HepG2 (cell line): ENCODE measurements around the gene SLC22A23. TPM values are rescaled to one million over a fixed set of nuclear protein-coding genes. Genes with fewer than 3 reads are reported as not detected.

Experiments
- DMAP1 ChIP-seq: IDR thresholded peaks from 2 replicates; pipeline ENCODE4 v1.6.1; 2016
- JDP2 ChIP-seq: sonication (generic); formaldehyde crosslinking; IDR thresholded peaks from 2 replicates; pipeline ENCODE4 v1.8.1; 2022; ENCODE audit warnings: missing genetic modification reagents, borderline replicate concordance
- MAZ ChIP-seq, 2 experiments: sonication (generic) in 1 of 2; formaldehyde crosslinking in 1 of 2; IDR thresholded peaks; 2 replicates each; pipeline versions ENCODE4 v1.5.0 to v1.6.1; 2012 to 2020; ENCODE audit warnings: low read depth in 2 of 2, mild to moderate bottlenecking in 2 of 2, borderline replicate concordance in 1 of 2, improper control_type of control experiment in 1 of 2, low read length in 1 of 2, missing genetic modification reagents in 1 of 2, moderate library complexity in 1 of 2
- MEIS2 ChIP-seq: sonication (generic); formaldehyde crosslinking; IDR thresholded peaks from 2 replicates; pipeline ENCODE4 v1.9.0; 2021; ENCODE audit warnings: mild to moderate bottlenecking, missing genetic modification reagents
- NBN ChIP-seq: fragments of 450-650 bp; conservative IDR thresholded peaks from 2 replicates; pipeline ENCODE4 v1.6.1; 2017
- NR2F2 ChIP-seq: IDR thresholded peaks from 2 replicates; pipeline ENCODE4 v1.6.1; 2012; ENCODE audit warnings: low read depth, inconsistent platforms, borderline replicate concordance
- PITX1 ChIP-seq: sonication (generic); formaldehyde crosslinking; IDR thresholded peaks from 2 replicates; pipeline ENCODE4 v1.5.1; 2020; ENCODE audit warnings: mild to moderate bottlenecking, missing genetic modification reagents
- POLR2G ChIP-seq: fragments of 200-400 bp; formaldehyde crosslinking; IDR thresholded peaks from 2 replicates; pipeline ENCODE4 v1.6.1; 2018; ENCODE audit warnings: mild to moderate bottlenecking, low read depth, low read length, moderate library complexity
- SALL1 ChIP-seq: sonication (generic); formaldehyde crosslinking; IDR thresholded peaks from 2 replicates; pipeline ENCODE4 v1.8.0; 2022; ENCODE audit warnings: mild to moderate bottlenecking, missing genetic modification reagents
- SOX5 ChIP-seq: IDR thresholded peaks from 2 replicates; pipeline ENCODE4 v1.6.1; 2016; ENCODE audit warnings: borderline replicate concordance
- TEF ChIP-seq: sonication (generic); formaldehyde crosslinking; IDR thresholded peaks from 2 replicates; pipeline ENCODE4 v1.5.0; 2020; ENCODE audit warnings: missing genetic modification reagents
- ZFP1 ChIP-seq: IDR thresholded peaks from 2 replicates; pipeline ENCODE4 v1.6.1; 2016
- ZFP91 ChIP-seq: sonication (generic); formaldehyde crosslinking; IDR thresholded peaks from 2 replicates; pipeline ENCODE4 v1.9.0; 2022; ENCODE audit warnings: missing genetic modification reagents, mild to moderate bottlenecking, borderline replicate concordance
- ZNF136 ChIP-seq: sonication (generic); formaldehyde crosslinking; IDR thresholded peaks from 2 replicates; pipeline ENCODE4 v1.8.1; 2022; ENCODE audit warnings: low read depth, mild to moderate bottlenecking, moderate library complexity, missing genetic modification reagents
- ZNF18 ChIP-seq: sonication (generic); formaldehyde crosslinking; IDR thresholded peaks from 2 replicates; pipeline ENCODE4 v1.8.0; 2022; ENCODE audit warnings: mild to moderate bottlenecking, missing genetic modification reagents; ENCODE audit not compliant: insufficient replicate concordance
- ZNF260 ChIP-seq: sonication (generic); formaldehyde crosslinking; IDR thresholded peaks from 2 replicates; pipeline ENCODE4 v1.4.0; 2020; ENCODE audit warnings: missing genetic modification reagents, low read depth, mild to moderate bottlenecking, borderline replicate concordance
- ZNF276 ChIP-seq: sonication (generic); formaldehyde crosslinking; IDR thresholded peaks from 2 replicates; pipeline ENCODE4 v1.4.0; 2020; ENCODE audit warnings: mild to moderate bottlenecking, low read depth, missing genetic modification reagents
- ZNF292 ChIP-seq: sonication (generic); formaldehyde crosslinking; IDR thresholded peaks from 2 replicates; pipeline ENCODE4 v1.8.1; 2022; ENCODE audit warnings: mild to moderate bottlenecking, low read depth, missing genetic modification reagents, borderline replicate concordance
- ZNF552 ChIP-seq: sonication (generic); formaldehyde crosslinking; IDR thresholded peaks from 2 replicates; pipeline ENCODE4 v1.9.0; 2022; ENCODE audit warnings: missing genetic modification reagents, mild to moderate bottlenecking, borderline replicate concordance
- ZNF616 ChIP-seq: sonication (generic); formaldehyde crosslinking; IDR thresholded peaks from 2 replicates; pipeline ENCODE4 v1.5.0; 2020; ENCODE audit warnings: low read depth, mild to moderate bottlenecking, missing genetic modification reagents
- ZNF672 ChIP-seq: sonication (generic); formaldehyde crosslinking; IDR thresholded peaks from 2 replicates; pipeline ENCODE4 v1.8.1; 2022; ENCODE audit warnings: missing genetic modification reagents
- ZNF710 ChIP-seq: sonication (generic); formaldehyde crosslinking; IDR thresholded peaks from 2 replicates; pipeline ENCODE4 v1.5.0; 2020; ENCODE audit warnings: mild to moderate bottlenecking, missing genetic modification reagents, borderline replicate concordance
- ZNF766 ChIP-seq: sonication (generic); formaldehyde crosslinking; IDR thresholded peaks from 2 replicates; pipeline ENCODE4 v1.5.0; 2020; ENCODE audit warnings: missing genetic modification reagents, borderline replicate concordance
- ZSCAN12 ChIP-seq: sonication (generic); formaldehyde crosslinking; IDR thresholded peaks from 2 replicates; pipeline ENCODE4 v1.9.0; 2021; ENCODE audit warnings: mild to moderate bottlenecking, missing genetic modification reagents
- polyA plus RNA-seq, 8 experiments: library from polyadenylated mRNA; depleted of rRNA in 3 of 8; stranded (reverse) in 7 of 8; unstranded in 1 of 8; fragments of >200 nt; fragmentation: Illumina TruSeq in 4 of 8; extraction: Trizol in 4 of 8; gene quantifications; 2 replicates each; pipeline versions ENCODE4 v1.2.1 to v1.2.3, GENCODE V29; 2011 to 2016; ENCODE audit warnings: low read depth in 4 of 8, missing spikeins in 1 of 8, mixed read lengths in 1 of 8; ENCODE audit not compliant: insufficient read depth in 1 of 8
- total RNA-seq, 5 experiments: library from RNA; depleted of rRNA; stranded (reverse); fragments of >200 nt; fragmentation: Illumina TruSeq; extraction: Trizol; gene quantifications; 2 replicates each; pipeline ENCODE4 v1.2.3, GENCODE V29; 2016; ENCODE audit warnings: low read depth in 1 of 5

Gene SLC22A23
- total and polyA plus RNA-seq, 2 of the 13 experiments (the other 11 are each of a cell fraction or from before 2014, with no cell fraction given) = 11.8 to 17.5 TPM

GRCh38 chr6:3252369-3252768 is 204.5 kb downstream of the SLC22A23 start (continued):
- no peak for TF ChIP-seq SOX5
- no peak for TF ChIP-seq ZNF136 (CRISPR knock-in tag)
- no peak for TF ChIP-seq ZNF552 (CRISPR knock-in tag)
- TF ChIP-seq ZNF616 = no peak
- no peak for TF ChIP-seq TEF (CRISPR knock-in tag)
- no peak for TF ChIP-seq ZNF672 (CRISPR knock-in tag)
- TF ChIP-seq ZNF292 (CRISPR knock-in tag) = peak; percentile 68; the same call in 1 of the 2 replicates
- no peak for TF ChIP-seq DMAP1 (CRISPR knock-in tag)
- TF ChIP-seq ZFP91 (CRISPR knock-in tag) = peak; percentile 38; the same call in 1 of the 2 replicates
- TF ChIP-seq POLR2G = peak; percentile 41; the same call in 1 of the 2 replicates
- TF ChIP-seq JDP2 (CRISPR knock-in tag) = no peak
- no peak for TF ChIP-seq ZNF710 (CRISPR knock-in tag)
- no peak for TF ChIP-seq ZNF18
- TF ChIP-seq ZNF276 = no peak
- no peak for TF ChIP-seq ZNF260 (CRISPR knock-in tag)
- peak; percentile 61 for TF ChIP-seq SALL1
- TF ChIP-seq ZFP1 (CRISPR knock-in tag) = no peak
- no peak for TF ChIP-seq ZSCAN12 (CRISPR knock-in tag)
- no peak for TF ChIP-seq PITX1 (CRISPR knock-in tag)
- TF ChIP-seq ZNF766 = no peak
- TF ChIP-seq MEIS2 (CRISPR knock-in tag) = 0 out of 2 replicates have a peak, but pooled peaks have one; percentile 28
- no peak for TF ChIP-seq MAZ (IDR thresholded peaks at IDR 0.05; ENCODE audit: borderline replicate concordance, low read depth, low read length)
- TF ChIP-seq MAZ (CRISPR knock-in tag; IDR thresholded peaks at IDR 0.05; ENCODE audit: low read depth) = no peak
- TF ChIP-seq NBN = no peak
- TF ChIP-seq NR2F2 = no peak
